WTC11 (cell line): ENCODE data around the gene RUVBL1. TPM values are rescaled to one million over a fixed set of nuclear protein-coding genes. Genes with fewer than 3 reads are reported as not detected.

Experiments
- ATAC-seq: fragments of 200-7000 bp; cut with Tn5 transposase; 2 replicates; pipeline ENCODE4 v1.10.0; 2021; ENCODE audit warnings: mild to moderate bottlenecking, moderate library complexity
- CTCF ChIA-PET: fragments of 300-600 bp; sonication (Branson Sonifier 250); formaldehyde crosslinking; loops from one replicate; lab custom pipeline; 2021; ENCODE audit warnings: antibody characterized with exemption; lab: Charles Lee
- POLR2A ChIA-PET: fragments of 350-600 bp; sonication (Branson Sonifier 250); formaldehyde crosslinking; loops from one replicate; lab custom pipeline; 2021; ENCODE audit warnings: antibody characterized with exemption; lab: Charles Lee
- DNase-seq: peaks from one replicate; pipeline ENCODE4 v3.0.0; 2021; ENCODE audit warnings: low spot score
- H3K27ac Mint-ChIP-seq: 2 replicates; pipeline ENCODE4 v1.8.0; 2021; ENCODE audit warnings: mixed read lengths
- H3K27me3 Mint-ChIP-seq: 2 replicates; pipeline ENCODE4 v1.8.0; 2021; ENCODE audit warnings: low read depth, mild to moderate bottlenecking, moderate library complexity, mixed read lengths
- H3K36me3 Mint-ChIP-seq: 2 replicates; pipeline ENCODE4 v1.8.0; 2021; ENCODE audit warnings: mixed read lengths
- H3K4me1 Mint-ChIP-seq: 2 replicates; pipeline ENCODE4 v1.8.0; 2022; ENCODE audit warnings: mixed read lengths
- H3K4me3 Mint-ChIP-seq: 2 replicates; pipeline ENCODE4 v1.8.0; 2021; ENCODE audit warnings: mild to moderate bottlenecking, moderate library complexity, mixed read lengths
- H3K9me3 Mint-ChIP-seq: 2 replicates; pipeline ENCODE4 v1.8.0; 2021; ENCODE audit warnings: mixed read lengths
- AFF4 ChIP-seq: sonication (generic); formaldehyde crosslinking; IDR thresholded peaks from 2 replicates; pipeline ENCODE4 v1.8.1; 2023; ENCODE audit warnings: mild to moderate bottlenecking, missing genetic modification reagents, borderline replicate concordance
- ATF3 ChIP-seq: sonication (generic); formaldehyde crosslinking; conservative IDR thresholded peaks from 2 replicates; pipeline ENCODE4 v1.8.1; 2022; ENCODE audit warnings: mild to moderate bottlenecking, missing genetic modification reagents
- CBFB ChIP-seq: sonication (generic); formaldehyde crosslinking; IDR thresholded peaks from 2 replicates; pipeline ENCODE4 v1.8.1; 2022; ENCODE audit warnings: mild to moderate bottlenecking, low read depth, missing genetic modification reagents
- E2F4 ChIP-seq: sonication (generic); formaldehyde crosslinking; IDR thresholded peaks from 2 replicates; pipeline ENCODE4 v1.8.1; 2022; ENCODE audit warnings: low read depth, mild to moderate bottlenecking, moderate library complexity, missing genetic modification reagents, borderline replicate concordance
- ELF4 ChIP-seq: sonication (generic); formaldehyde crosslinking; IDR thresholded peaks from 2 replicates; pipeline ENCODE4 v1.8.1; 2022; ENCODE audit warnings: low read depth, mild to moderate bottlenecking, moderate library complexity, missing genetic modification reagents
- ERG ChIP-seq: fragments of 250-450 bp; sonication (Bioruptor Pico); IDR thresholded peaks from 2 replicates; pipeline ENCODE4 v1.8.0; 2021; ENCODE audit warnings: mild to moderate bottlenecking
- FOXK1 ChIP-seq: sonication (generic); formaldehyde crosslinking; IDR thresholded peaks from 2 replicates; pipeline ENCODE4 v1.8.0; 2022; ENCODE audit warnings: mild to moderate bottlenecking, moderate library complexity, missing genetic modification reagents
- GRHL2 ChIP-seq: fragments of 250-450 bp; sonication (Bioruptor Pico); IDR thresholded peaks from 2 replicates; pipeline ENCODE4 v1.8.0; 2022; ENCODE audit warnings: mild to moderate bottlenecking, moderate library complexity; ENCODE audit not compliant: insufficient replicate concordance, severe bottlenecking
- NFATC4 ChIP-seq: fragments of 250-450 bp; sonication (Bioruptor Pico); IDR thresholded peaks from 2 replicates; pipeline ENCODE4 v1.9.0; 2021; ENCODE audit warnings: mild to moderate bottlenecking
- NR3C1 ChIP-seq: sonication (generic); formaldehyde crosslinking; conservative IDR thresholded peaks from 2 replicates; pipeline ENCODE4 v1.8.1; 2023; ENCODE audit warnings: low read depth, mild to moderate bottlenecking, missing genetic modification reagents
- OVOL2 ChIP-seq: fragments of 250-450 bp; sonication (Bioruptor Pico); IDR thresholded peaks from 2 replicates; pipeline ENCODE4 v1.9.0; 2021; ENCODE audit warnings: mild to moderate bottlenecking, borderline replicate concordance
- RORB ChIP-seq: fragments of 250-450 bp; sonication (Bioruptor Pico); IDR thresholded peaks from 2 replicates; pipeline ENCODE4 v1.9.0; 2021; ENCODE audit warnings: mild to moderate bottlenecking
- SMAD4 ChIP-seq: sonication (generic); formaldehyde crosslinking; IDR thresholded peaks from 2 replicates; pipeline ENCODE4 v1.8.0; 2022; ENCODE audit warnings: mild to moderate bottlenecking, missing genetic modification reagents
- STAT6 ChIP-seq: sonication (generic); formaldehyde crosslinking; conservative IDR thresholded peaks from 2 replicates; pipeline ENCODE4 v1.8.1; 2023; ENCODE audit warnings: mild to moderate bottlenecking, low read depth, missing genetic modification reagents, moderate library complexity
- TEAD1 ChIP-seq: sonication (generic); formaldehyde crosslinking; IDR thresholded peaks from 2 replicates; pipeline ENCODE4 v1.8.0; 2022; ENCODE audit warnings: mild to moderate bottlenecking, missing genetic modification reagents
- USF1 ChIP-seq: sonication (generic); formaldehyde crosslinking; IDR thresholded peaks from 2 replicates; pipeline ENCODE4 v1.8.0; 2022; ENCODE audit warnings: mild to moderate bottlenecking, missing genetic modification reagents
- ZNF396 ChIP-seq: fragments of 250-450 bp; sonication (Bioruptor Pico); IDR thresholded peaks from 2 replicates; pipeline ENCODE4 v1.8.0; 2021; ENCODE audit warnings: mild to moderate bottlenecking, moderate library complexity, borderline replicate concordance
- total RNA-seq: library from RNA; stranded (reverse); gene quantifications from 3 replicates; pipeline ENCODE4 v1.2.3, GENCODE V29; 2021
- TF ChIP-seq, protein P1 (sequence below): sonication (generic); formaldehyde crosslinking; IDR thresholded peaks from 2 replicates; pipeline ENCODE4 v1.8.1; 2022; ENCODE audit warnings: missing genetic modification reagents, borderline replicate concordance
- TF ChIP-seq, protein P2 (sequence below): sonication (generic); formaldehyde crosslinking; IDR thresholded peaks from 2 replicates; pipeline ENCODE4 v1.8.1; 2023; ENCODE audit warnings: mild to moderate bottlenecking, missing genetic modification reagents, moderate library complexity

The RUVBL1 gene
- total RNA-seq, 1 experiment from 2014 or later: 118 TPM

GRCh38 chr3:128078875-128079274, 44.7 kb downstream of the RUVBL1 start:
- TF ChIP-seq CBFB (CRISPR knock-in tag) (no peak), STAT6 (CRISPR knock-in tag) (no peak), NR3C1 (CRISPR knock-in tag) (no peak)
- H3K36me3 Mint-ChIP-seq: peaks cover 42% of the 10 kb centered on the region
- no peak overlapping the region for H3K27ac Mint-ChIP-seq
- no peak for DNase-seq
- CTCF ChIA-PET: interaction anchor here (4.7 kb wide), 1 partner anchor 15 kb away, joined by 34 read pairs; no protein-coding TSS in a partner anchor
- peaks cover 12% of the 10 kb centered on the region for H3K4me1 Mint-ChIP-seq
- H3K27me3 Mint-ChIP-seq: no peaks in the 10 kb centered on the region; the same call in 1 of the 2 replicates
- no peaks in the 10 kb centered on the region for H3K9me3 Mint-ChIP-seq
- H3K4me3 Mint-ChIP-seq: no peak overlapping the region
- no peak for ATAC-seq
- POLR2A ChIA-PET: no interaction called here

GRCh38 chr3:128078322-128078721, 45.3 kb downstream of the RUVBL1 start:
- no peak for ATAC-seq
- no peak overlapping the region for H3K27ac Mint-ChIP-seq
- H3K36me3 Mint-ChIP-seq: peaks cover 42% of the 10 kb centered on the region
- no peak for DNase-seq
- no peak overlapping the region for H3K4me3 Mint-ChIP-seq
- H3K4me1 Mint-ChIP-seq: peaks cover 12% of the 10 kb centered on the region
- POLR2A ChIA-PET: no interaction called here
- H3K27me3 Mint-ChIP-seq: no peaks in the 10 kb centered on the region; the same call in 1 of the 2 replicates
- CTCF ChIA-PET: interaction anchor here (0.6 to 4.7 kb wide), 2 partner anchors 16 to 385 kb away, joined by 3 to 34 read pairs; no protein-coding TSS in a partner anchor
- TF ChIP-seq ATF3 (CRISPR knock-in tag) (no peak), FOXK1 (CRISPR knock-in tag) (no peak), NFATC4 (CRISPR knock-in tag) (no peak), USF1 (no peak), RORB (no peak), NR3C1 (CRISPR knock-in tag) (no peak), E2F4 (CRISPR knock-in tag) (no peak), GRHL2 (no peak), ZNF396 (CRISPR knock-in tag) (no peak), ELF4 (CRISPR knock-in tag) (no peak), AFF4 (CRISPR knock-in tag) (no peak), ERG (no peak), SMAD4 (CRISPR knock-in tag) (no peak), TEAD1 (CRISPR knock-in tag) (no peak), OVOL2 (no peak)
- TF ChIP-seq, protein P1, sequence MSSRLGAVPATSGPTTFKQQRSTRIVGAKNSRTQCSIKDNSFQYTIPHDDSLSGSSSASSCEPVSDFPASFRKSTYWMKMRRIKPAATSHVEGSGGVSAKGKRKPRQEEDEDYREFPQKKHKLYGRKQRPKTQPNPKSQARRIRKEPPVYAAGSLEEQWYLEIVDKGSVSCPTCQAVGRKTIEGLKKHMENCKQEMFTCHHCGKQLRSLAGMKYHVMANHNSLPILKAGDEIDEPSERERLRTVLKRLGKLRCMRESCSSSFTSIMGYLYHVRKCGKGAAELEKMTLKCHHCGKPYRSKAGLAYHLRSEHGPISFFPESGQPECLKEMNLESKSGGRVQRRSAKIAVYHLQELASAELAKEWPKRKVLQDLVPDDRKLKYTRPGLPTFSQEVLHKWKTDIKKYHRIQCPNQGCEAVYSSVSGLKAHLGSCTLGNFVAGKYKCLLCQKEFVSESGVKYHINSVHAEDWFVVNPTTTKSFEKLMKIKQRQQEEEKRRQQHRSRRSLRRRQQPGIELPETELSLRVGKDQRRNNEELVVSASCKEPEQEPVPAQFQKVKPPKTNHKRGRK (CRISPR knock-in tag): no peak
- TF ChIP-seq, protein P2, sequence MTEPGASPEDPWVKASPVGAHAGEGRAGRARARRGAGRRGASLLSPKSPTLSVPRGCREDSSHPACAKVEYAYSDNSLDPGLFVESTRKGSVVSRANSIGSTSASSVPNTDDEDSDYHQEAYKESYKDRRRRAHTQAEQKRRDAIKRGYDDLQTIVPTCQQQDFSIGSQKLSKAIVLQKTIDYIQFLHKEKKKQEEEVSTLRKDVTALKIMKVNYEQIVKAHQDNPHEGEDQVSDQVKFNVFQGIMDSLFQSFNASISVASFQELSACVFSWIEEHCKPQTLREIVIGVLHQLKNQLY: no peak
- H3K9me3 Mint-ChIP-seq: no peaks in the 10 kb centered on the region
